GM12864 (cell line): Measurements from ENCODE around the gene RAVER1.
"Not testable (repeated sequence)": the region's sequence is repeated elsewhere in the genome, so short reads cannot be mapped to it uniquely, and the experiment has no call there.

Experiments used
- DNase-seq: peaks from one replicate; pipeline ENCODE4 v3.0.0-alpha.2; 2011; ENCODE audit warnings: low read depth
- H3K4me3 ChIP-seq: 2 replicates; pipeline ENCODE4 v1.5.1; 2011; ENCODE audit warnings: mild to moderate bottlenecking, low read depth, low read length, control low read depth
- TF ChIP-seq, protein P1 (sequence below): IDR thresholded peaks from 2 replicates; pipeline ENCODE4 v1.5.1; 2011; ENCODE audit warnings: low read depth, mild to moderate bottlenecking, moderate library complexity, low read length, control low read depth, inconsistent platforms; ENCODE audit errors: missing control alignments

RAVER1 gene

DNA sequence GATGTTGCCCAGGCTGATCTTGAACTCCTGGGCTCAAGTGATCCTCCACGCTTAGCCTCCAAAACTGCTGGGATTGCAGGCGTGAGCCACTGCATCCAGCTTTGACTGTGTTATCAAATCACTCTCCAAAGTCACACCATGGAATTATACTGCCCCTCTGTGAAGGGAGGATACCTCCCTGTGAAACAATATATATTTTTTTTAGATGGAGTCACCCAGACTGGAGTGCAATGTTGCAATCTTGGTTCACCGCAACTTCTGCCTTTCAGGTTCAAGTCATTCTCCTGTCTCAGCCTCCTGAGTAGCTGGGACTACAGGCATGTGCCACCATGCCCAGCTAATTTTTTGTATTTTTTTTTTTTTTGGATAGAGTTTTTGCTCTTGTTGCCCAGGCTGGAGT is 39.4 kb upstream of the RAVER1 start:
- no peak for DNase-seq
- TF ChIP-seq, protein P1, sequence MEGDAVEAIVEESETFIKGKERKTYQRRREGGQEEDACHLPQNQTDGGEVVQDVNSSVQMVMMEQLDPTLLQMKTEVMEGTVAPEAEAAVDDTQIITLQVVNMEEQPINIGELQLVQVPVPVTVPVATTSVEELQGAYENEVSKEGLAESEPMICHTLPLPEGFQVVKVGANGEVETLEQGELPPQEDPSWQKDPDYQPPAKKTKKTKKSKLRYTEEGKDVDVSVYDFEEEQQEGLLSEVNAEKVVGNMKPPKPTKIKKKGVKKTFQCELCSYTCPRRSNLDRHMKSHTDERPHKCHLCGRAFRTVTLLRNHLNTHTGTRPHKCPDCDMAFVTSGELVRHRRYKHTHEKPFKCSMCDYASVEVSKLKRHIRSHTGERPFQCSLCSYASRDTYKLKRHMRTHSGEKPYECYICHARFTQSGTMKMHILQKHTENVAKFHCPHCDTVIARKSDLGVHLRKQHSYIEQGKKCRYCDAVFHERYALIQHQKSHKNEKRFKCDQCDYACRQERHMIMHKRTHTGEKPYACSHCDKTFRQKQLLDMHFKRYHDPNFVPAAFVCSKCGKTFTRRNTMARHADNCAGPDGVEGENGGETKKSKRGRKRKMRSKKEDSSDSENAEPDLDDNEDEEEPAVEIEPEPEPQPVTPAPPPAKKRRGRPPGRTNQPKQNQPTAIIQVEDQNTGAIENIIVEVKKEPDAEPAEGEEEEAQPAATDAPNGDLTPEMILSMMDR = no peak
- no peak overlapping the region for H3K4me3 ChIP-seq

- no peak for DNase-seq
- no peak overlapping the region for H3K4me3 ChIP-seq
- TF ChIP-seq, protein P1 = no peak
These were observed 34.9 kb upstream of the RAVER1 start for GRCh38 chr19:10368101-10368803.

- not testable (repeated sequence) for DNase-seq, H3K4me3 ChIP-seq
These were observed 33.7 kb upstream of the RAVER1 start for GRCh38 chr19:10366950-10367512.

DNA sequence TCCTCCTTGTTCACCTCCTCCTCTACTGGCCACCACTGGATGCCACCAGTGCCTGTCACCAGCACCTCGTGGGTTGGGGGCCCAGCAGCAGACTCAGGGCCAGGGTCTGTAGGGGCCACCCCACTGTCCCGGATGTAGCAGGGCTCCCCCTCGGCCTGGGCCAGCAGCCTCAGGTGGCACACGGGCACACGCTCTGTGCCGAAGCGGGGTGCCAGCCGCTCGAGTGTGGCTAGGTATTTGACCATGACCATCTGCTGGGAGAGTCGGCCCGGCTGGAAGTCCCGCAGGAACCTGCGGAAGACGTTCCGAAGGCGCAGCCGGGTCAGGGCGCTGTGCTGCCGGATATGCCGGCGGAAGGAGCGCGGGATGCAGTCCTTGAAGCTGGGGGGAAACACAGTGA is 32.2 kb upstream of the RAVER1 start:
- H3K4me3 ChIP-seq = no peak overlapping the region
- no peak for DNase-seq
- TF ChIP-seq, protein P1 = no peak

- DNase-seq = no peak
- H3K4me3 ChIP-seq = no peak overlapping the region
- TF ChIP-seq, protein P1 = no peak
These were observed 31.3 kb upstream of the RAVER1 start for GRCh38 chr19:10364644-10365043.

DNA sequence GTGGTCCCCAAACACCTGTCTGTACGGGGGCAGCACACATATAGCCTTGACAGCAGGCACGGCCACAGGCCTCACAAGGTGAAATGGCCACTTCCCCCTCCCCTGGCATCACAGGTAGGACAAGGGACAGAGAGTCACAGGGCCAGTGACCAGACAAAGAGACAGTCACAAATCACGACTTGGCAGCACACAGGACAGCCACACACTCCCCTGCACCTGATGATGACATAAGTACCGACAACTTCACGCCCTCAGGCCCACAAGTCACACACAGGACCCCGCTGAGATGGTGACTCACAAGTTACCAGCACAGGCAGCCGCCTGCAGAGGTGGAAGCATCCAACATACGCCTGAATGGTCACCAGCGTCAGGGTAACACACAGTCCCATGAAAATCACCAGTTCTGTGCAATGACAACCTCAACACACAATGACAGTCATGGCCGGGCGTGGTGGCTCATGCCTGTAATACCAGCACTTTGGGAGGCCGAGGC is 30.5 kb upstream of the RAVER1 start:
- H3K4me3 ChIP-seq = no peak overlapping the region
- no peak for DNase-seq
- TF ChIP-seq, protein P1 = no peak

GRCh38 chr19:10362259-10362658 is 28.9 kb upstream of the RAVER1 start:
- TF ChIP-seq, protein P1 = no peak
- H3K4me3 ChIP-seq = no peak overlapping the region
- no peak for DNase-seq
